Measurements from ENCODE around the gene USP7. TPM values are rescaled to one million over a fixed set of nuclear protein-coding genes. Genes with fewer than 3 reads are reported as not detected.

USP7 gene
- total RNA-seq (2022; extraction: Qiagen RNA extraction; ENCODE audit: low read depth), result 77.5 to 89.4 TPM (median 82.4 TPM) in 5 replicates

DNA sequence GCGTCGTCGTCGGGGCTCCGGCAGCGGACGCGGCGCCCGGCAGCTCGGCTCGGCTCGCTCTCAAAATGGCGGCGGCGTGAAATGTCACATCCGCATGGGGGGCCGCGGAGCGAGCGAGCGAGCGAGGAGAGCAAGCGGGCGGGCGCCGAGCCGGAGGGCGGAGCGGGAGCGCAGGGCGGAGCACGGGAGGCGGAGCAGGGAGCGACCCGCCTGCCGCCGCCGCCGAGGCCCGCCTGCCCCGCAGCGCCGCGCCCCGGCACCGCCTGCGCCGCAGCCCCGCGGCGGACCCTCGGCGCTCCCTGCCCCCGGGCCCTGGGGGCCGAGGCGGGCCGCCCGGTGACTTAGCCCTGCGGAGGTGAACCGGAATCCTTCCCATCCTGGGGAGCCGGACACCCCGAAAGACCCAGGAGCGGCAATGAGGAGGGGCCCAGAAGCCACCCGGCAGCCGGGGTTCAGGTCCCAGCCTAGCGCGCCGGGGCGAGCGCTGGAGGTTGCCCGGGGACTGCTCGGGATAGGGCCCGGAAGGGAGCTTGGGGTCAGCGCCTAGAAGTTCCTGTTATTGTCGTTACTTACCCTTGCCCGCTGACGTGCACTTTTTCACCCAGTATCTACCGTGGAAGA lies at the start of gene USP7:
USP7 (minus strand) TSS at position 86 of the 621 bp plus-strand sequence. CDS start 621 bp downstream, outside the sequence.

DNA sequence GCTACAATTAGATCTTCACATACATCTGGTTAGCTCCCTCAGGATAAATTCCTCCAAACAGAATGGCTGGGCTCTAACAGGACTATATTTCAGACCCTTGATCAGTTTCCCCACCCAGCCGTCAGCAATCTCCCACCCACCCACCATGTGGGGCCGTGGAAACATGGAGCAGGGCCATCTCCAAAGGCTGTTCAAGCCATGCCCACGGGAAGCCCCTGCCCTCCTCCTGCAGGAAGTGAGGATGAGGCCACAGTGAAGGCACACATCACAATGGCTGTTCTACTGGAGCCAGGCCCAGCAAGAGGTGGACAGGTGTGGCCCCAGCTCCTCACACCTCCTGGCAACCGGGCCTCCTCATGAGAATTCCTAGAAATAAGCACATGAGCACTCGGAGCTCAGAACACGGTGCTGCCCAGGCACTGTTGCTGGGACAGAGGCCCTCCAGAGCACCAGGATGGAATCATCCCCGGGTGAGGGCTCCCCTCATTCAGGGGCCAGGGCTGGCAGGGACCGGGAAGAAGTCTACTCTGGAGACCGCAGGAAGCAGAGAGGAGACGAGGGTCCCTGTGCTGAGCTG lies 81.6 kb downstream of the USP7 start, which contains the start of gene LITAFD:
LITAFD (plus strand) TSS at position 311 of the 577 bp plus-strand sequence. CDS start 2,005 bp downstream, outside the sequence.

GRCh38 chr16:8868416-8869211 lies 95.1 kb downstream of the USP7 start, which contains the start of gene CARHSP1:
Gene CARHSP1 (minus strand): TSS chr16:8869006. CDS start chr16:8859328, 9,678 bp downstream.

Other genes with a start within 250 kb of the USP7 start
- gene TMEM186, start 166.3 kb downstream of the USP7 start, total RNA-seq (2022; extraction: Qiagen RNA extraction; ENCODE audit: low read depth), result 12.0 to 15.5 TPM (median 13.9 TPM) in 5 replicates
- gene PMM2, start 166.1 kb downstream of the USP7 start, total RNA-seq (2022; extraction: Qiagen RNA extraction; ENCODE audit: low read depth), result 90.0 to 103 TPM (median 94.0 TPM) in 5 replicates
- 120 to 146 TPM (median 136 TPM) in 5 replicates for gene CARHSP1, start 94.9 kb downstream of the USP7 start, total RNA-seq (2022; extraction: Qiagen RNA extraction; ENCODE audit: low read depth)
- gene LITAFD, start 81.6 kb downstream of the USP7 start, total RNA-seq (2022; extraction: Qiagen RNA extraction; ENCODE audit: low read depth), result not detected in 5 replicates
- gene HAPSTR1, start 127.7 kb upstream of the USP7 start, total RNA-seq (2022; extraction: Qiagen RNA extraction; ENCODE audit: low read depth), result 25.3 to 28.7 TPM (median 26.8 TPM) in 5 replicates

All from A549 treated with CpdA at 1 μM for 4 hours (cell line).